ENCODE results near the gene ZNF423.

ZNF423 gene

DNA sequence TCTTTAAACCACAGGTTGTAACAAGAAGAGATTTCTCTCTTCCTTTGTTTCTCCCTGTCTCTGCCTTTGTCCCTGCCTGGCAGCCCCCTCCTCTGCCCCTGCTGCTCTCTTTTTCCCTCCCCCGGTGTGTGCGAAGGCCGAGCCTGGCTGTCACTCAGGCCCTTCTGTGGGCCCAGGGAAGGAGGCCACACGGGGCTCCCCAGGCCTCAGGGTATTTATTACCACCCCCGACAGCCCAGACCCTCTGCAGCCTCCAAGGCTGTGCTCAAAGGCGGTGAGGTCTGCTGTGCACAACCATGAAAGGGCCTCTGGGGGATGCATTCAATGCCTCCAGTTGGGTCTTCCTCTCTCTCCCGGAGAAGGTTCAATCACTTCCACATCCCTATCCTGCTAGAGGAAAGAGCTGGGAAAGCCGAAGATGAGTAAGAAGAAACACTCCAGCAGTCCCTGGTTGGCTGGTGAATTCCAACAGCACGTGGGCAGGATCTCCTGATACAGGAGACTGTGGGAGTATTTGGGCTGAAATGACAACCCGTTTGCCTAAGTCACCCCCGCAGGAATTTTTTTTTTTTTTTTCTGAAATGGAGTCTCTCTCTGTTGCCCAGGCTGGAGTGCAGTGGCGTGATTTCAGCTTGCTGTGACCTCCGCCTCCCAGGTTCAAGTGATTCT lies 34.2 kb downstream of the ZNF423 start:
- DNase-seq, result no peak

DNA sequence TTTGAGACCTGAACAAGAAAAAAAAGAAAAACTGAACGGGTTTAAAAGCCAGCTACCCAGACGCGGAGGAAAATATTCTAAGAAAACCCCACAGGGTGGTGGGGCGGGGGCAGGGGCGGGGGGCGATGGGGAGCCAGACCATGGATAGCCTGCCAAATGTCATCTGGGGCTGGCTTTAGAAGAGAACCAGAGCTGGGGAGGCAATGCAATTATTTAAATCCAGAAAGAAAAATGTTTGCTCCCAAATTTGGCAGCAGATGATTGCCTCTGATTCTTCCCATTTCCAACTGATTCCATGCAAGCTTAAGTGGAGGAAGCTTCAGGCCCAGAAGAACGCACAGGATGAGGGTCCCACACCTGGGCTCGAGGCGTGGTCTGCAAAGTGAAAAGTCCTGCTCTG lies 34.8 kb downstream of the ZNF423 start:
- DNase-seq, result no peak

DNA sequence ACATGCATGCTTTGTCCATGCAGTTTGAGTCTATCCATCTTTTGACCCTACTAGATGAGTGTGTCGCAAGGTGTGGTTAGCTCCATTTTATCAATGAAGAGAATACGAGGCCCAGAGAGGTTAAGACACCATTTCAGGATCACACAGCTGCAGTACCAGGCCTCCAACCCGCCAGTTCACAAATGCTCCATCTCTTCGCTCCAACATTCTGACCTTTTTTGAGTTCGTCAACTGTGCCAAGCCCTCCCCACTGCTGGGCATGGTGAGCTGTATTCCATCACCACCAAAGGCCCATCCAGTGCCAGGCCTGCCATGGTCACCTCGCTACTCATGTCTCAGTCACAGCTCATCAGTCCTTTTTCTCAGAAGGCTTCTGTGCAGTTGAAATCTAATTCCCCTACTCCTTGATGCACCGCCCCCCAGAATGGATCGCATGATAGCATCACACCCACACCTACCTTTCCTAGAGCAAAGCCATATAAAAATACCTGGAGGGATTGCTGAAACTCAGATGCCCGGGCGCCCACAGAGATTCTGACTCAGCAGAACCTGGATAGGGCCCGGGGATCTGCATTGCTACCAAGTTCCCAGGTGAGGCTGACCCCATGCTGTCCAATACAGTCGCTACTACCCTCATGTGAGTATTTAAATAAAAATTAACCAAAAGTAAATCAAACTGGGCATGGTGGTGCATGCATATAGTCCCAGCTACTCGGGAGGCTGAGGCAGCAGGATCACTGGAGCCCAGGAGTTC lies 38.0 kb downstream of the ZNF423 start:
- no peak for DNase-seq

DNA sequence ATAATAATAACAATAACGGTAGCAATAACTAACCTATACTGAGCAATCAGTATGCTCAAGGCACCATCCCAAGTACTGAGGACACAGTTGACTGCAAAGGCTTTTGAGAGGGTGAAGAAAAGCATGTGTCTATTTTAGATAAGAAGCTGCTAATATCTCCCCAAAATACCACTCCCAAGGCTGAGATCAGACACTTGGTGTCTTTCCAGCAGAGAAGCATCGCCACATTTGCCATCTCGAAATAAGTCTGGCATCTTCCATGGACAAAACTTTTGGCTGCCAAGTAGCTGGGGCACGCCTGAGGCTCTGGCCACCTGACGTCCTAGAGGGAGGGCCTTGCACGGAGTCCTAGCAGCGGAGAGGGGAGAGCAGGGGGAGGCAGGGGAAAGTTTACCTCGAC lies 39.0 kb downstream of the ZNF423 start:
- DNase-seq, result no peak

DNA sequence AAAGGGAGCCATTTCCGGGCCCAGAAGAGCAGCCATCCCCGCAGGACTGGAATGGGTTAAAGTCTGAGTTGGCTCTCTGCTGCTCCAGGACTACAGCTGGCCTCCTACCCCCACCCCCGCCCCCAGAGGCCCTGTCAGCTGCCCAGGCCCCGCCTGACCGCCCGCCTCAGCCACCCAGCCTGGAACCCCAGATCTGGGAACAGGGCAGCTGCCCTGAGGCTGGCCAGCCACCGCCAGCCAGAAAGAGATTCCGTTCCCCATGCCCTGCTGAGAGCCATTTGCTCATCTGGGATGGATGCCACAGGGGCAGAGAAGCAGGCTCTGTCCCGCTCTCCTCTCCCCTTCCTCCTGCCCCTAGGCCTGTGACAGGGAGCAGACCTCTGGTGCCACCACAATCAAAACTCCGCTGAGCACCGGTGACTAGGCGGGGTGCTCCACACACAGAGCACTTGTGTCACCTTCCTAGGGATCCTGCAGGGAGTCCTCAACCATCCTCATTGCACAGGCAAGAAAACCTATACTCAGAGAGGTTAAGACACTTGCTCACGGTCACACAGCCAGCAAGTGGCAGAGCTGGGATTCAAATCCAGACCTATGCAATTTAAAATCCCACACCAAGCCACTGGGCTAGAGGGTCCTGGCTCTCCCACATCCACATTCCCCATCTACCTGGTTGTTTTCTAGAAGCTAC lies 44.1 kb downstream of the ZNF423 start:
- DNase-seq, result no peak

DNA sequence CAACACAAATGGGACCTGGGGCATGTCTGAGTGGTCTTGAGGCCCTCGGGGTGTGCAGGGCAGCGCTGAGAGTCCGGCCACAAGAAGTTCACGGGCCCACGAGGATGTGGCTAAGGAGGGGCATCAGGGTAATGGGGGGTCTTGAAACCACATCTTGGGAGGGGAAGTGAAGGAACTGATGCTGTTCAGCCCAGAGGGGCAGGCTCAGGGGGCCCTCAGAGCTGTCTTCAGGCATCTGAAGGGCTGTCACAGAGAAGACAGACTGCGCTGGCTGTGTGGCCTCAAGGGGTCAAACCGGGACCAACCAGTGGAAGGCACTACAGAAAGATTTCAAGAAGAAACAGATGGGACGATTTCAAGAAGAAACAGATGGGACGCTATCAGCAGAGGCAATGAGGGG lies 45.1 kb downstream of the ZNF423 start:
- DNase-seq, result no peak

DNA sequence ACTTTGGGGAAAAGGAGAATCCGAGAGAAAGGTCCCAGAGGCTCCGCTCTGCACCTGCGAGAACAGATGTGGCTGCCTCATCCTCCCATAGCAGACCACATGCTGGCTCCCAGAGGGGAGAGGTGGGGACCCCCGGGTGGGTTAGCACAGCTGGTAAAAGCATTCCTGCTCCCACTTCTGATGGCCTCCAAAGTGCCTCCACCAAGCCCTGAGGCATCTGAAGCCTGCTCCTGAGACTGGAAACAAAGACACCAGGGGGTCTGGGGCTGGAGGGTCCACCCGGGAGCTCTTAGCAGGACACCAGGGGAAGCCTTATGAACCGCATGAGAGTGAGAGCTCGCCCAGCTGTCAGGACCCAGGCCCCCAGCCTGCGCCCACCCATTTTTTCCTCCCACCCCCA lies 46.4 kb downstream of the ZNF423 start:
- DNase-seq, result no peak

DNA sequence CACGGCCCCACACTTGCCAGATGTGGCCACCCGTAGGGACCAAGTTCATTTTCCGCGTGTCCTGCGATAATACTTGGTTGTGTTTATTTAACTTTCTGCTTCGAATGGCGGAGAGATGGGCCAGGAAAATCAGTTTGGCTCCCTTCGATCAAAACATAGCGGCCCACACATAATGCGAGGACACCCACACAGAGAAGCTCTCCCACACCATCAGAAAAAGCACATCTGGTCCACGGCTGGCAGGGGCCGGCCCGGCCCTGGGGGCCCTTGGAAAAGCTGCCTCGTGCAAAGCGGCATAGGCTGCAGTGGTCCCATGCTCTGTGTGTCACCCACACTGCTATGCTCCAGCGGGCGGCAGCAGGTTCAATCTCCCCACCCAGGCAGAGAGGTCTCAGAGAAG lies 46.9 kb downstream of the ZNF423 start:
- no peak for DNase-seq

DNA sequence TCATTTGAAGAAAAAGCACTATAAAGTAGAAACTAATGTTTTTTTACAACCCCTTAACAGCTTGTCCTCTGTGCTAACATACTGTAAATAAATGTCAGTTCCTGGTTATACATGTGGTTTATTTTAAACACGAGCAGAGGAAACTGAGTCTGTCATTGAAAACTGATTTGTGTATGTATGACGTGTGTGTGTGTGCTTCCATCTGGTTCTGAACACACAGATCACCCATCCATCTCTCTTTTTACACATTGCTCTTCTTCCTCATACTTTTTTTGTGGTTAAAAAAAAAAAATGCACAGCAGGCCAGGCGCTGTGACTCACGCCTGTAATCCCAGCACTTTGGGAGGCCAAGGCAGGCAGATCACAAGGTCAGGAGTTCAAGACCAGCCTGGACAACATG lies 49.5 kb downstream of the ZNF423 start:
- no peak for DNase-seq

DNA sequence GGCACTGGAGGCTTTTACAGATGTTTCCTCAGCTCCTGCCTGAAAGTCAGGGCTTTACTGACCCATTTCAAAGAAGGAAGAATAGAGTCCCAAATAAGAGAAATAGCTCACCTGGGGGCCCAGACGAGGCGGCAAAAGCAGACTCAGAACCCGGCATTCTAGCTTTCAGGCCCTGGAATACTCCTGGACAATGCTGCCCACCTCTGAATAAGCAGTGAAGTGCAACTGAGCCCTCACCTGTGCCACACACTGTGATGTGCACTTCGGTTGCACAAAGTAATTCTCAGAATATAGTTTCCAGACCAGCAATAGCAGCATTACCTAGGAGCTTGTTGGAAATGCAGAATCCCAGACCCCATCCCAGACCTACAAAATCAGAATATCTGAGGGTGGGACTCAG lies 54.6 kb downstream of the ZNF423 start:
- DNase-seq, result no peak

DNA sequence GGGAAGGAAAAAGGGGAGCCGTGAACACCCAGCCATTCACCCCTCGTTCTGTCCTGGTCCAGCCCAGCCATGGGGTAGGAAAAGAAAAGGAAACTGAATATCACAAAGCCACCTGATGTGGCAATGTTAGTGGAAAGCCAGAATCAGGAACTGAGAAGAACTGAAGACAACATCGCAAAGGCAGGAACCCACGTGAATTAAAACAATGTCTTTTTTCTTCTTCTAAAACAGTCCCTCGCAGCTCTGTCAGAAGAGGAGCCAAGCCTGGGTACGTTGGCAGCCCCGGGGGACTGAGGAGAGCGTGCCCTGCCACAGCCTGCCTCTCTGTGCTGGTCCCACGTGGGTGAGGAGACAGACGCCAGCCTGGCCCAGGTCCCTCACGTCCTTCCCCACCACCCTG lies 55.0 kb downstream of the ZNF423 start:
- no peak for DNase-seq

DNA sequence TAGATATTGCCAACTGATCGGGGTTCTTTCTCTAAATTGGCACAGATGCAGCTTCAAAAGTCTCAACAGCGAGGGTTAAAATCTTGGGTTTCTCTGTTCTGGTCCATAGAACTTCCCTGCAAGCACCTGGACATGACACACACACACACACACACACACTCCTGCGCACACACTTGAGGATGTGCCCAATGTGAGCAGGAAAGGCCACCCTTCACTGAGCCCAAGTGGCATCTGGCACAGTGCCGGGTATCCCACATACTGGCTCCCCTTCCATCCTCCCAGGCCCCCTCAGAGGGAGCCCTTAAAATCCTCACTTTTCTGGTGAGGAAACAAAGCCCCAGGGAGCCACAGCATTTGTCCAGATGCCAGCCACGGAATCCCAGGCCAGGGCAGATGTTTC lies 55.5 kb downstream of the ZNF423 start:
- DNase-seq, result no peak

DNA sequence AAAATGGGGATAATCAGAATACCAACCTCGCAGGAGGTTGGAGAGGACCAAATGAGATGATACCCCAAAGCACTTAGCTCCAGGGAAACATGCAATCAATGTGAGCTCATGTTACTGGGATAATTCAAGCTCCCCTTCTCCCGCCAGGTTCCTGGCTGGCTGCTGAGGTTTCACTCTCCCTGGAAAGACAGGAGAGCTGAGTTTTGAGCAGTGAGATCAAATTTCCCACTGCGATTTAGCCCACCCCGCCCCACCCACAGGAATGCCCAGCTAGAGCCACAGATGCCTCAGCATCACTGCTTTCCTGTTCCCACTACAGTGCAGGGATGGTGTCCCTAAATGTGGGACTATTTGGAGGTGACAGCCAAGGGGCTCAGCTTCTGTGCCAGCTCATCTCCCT lies 56.7 kb downstream of the ZNF423 start:
- DNase-seq, result no peak

DNA sequence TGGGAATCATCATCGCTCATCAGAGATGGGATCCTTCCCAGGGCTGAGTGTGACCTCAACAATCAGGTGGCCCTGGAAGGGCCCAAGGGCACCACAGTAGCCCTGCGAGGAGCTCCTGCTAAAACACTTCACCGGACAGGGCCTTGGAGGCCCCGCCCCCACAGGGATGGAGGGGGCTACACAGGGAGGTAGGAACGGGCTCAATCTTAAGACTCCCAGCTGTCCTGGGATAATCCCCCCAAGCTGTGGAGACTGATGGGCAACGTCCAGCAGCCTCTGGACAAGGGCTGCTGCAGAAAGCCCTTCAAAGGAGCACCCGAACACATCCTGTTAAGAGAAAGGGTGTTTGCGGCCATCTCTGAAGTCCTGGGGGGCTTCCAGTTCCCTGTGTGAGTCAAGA lies 60.4 kb downstream of the ZNF423 start:
- DNase-seq, result no peak

DNA sequence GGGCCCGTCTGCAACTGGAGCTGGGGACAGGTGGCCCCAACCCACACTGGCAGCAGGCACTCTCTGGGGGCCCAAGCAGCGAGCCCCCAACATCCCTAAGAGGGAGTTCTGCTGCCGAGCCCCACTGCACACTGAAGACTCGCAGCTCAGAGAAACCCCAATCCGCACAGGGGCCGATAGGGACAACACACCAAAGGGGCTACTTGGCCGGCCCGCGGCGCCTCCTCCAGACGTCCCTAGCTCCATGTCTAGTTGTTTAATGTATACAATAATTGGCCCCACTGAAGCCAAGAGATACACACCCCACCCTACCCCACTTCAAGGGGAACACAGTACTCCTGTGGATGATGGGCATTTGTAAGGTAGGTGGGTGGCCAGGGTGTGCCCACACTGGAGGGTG lies 62.7 kb downstream of the ZNF423 start:
- no peak for DNase-seq

DNA sequence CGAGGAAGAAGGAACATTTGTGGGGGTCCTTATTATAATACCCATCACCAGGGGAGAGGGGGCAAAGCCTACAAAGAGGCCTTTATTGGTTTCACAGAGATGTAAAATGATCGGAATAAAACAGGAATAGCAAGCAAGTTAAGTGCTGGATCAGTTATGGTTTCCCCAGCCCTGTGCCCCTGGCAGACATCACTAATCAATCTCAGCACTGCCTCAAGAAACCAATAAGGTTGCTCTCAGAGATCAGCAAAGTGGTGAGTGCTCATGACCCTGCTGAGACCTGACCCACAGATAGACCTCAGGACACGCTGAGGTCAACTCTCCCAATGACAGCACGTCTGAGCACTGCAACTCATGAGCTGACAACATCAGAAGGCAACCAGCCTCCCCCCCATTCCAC lies 66.3 kb downstream of the ZNF423 start:
- DNase-seq, result no peak

DNA sequence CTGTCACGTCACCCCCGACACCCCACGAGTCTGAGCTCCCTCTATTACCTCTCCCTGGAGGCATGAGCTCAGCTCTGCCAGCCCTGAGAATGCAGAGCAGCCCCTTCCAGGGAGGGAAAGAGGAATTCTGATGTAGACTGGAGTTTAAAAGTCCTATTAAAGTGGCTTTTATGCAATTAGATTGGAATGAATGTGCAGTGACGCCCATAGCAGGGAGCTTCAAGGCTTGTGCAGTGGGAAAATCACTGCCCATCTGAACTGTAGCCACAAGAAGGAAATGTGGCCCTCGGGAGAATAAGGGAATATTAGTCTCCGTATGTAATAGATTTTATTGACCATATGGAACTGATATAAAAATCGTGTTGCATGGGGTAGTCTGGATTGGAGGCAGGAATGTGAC lies 66.9 kb downstream of the ZNF423 start:
- DNase-seq, result no peak

DNA sequence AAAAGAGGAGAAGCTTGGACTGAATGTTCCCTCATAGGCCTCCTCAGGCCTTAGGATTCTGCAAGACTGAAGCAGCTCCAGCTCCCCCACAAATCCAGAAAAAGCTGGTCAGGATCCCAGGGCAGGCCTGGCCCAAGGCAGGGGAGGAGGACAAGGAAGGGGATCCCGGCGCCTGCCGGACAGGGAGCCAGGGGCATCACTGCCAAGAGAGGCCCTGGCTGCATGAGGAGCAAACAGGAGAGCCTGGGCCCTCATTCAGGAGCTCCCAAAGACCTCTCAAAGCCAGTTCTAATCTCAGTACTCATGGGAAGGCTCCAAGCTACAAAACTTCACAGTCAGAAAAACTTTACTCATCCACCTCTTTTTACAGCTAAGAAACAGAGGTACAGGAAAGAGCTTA lies 67.3 kb downstream of the ZNF423 start:
- no peak for DNase-seq

DNA sequence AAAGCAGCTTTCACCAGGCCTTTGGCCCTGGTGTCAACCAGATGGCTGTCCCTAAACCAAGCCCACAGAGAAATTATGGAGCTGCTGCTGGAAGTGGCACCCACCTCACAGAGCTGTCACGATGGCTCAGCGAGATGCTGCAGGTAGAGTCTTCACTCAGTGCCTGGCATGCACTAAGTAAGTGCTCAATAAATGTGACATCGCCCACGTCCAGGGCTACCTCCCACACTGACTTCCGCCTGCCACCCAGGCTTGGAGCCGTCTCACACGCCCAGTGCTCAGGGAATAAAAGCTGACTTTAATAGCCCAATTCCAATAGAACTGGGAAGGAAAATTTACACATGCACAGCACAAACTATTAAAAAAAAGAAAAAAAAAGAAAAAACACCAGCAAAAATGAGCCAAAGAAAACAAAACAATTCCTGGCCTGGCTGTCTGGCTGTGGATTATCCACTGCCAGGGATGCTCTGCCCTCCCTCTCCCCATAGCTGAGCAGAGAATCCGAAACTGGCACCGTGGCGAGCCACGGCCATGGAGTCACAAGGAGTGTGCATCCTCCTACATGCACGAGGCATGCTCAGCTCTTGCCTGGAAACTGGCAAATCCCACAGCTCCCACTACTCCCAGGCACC lies 68.9 kb downstream of the ZNF423 start:
- no peak for DNase-seq

DNA sequence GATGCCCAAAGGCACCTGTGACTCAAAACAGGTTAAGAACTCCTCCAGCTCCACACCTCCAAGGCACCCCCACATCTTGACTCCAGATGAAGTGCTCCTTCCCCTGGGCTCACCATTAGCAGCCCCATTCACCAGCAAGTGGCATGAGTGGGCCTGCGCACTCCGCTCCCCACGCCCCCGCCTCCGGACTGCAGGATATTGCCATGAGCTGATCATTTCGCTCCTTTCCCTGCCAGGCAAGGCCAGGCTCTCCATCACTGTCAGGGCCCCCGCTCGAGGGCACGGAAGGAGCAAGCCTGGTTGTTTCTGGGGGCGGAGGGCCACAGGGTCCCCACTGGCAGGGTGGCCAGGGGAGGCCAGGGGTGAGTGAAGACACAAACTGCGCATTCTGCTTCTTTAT lies 69.9 kb downstream of the ZNF423 start:
- DNase-seq, result no peak

DNA sequence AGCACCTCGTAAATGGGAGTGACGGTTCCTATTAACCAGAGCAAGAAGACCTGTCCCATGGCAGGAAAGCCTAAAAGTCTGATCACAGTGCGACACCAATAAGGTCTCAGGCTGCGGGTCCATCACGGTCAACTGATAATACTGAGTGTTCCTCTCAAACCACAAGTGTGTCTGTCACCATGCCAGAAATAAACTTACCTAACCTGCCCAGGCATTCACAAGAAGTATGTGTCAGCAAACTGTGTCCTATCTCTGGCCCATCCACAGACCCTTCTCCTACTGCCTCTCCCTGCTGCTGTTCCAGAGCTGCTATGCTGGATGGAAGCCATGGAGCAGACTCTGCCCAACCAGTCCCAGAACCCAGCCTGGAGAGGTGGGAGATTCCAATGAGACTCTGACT lies 73.5 kb downstream of the ZNF423 start:
- DNase-seq, result no peak

DNA sequence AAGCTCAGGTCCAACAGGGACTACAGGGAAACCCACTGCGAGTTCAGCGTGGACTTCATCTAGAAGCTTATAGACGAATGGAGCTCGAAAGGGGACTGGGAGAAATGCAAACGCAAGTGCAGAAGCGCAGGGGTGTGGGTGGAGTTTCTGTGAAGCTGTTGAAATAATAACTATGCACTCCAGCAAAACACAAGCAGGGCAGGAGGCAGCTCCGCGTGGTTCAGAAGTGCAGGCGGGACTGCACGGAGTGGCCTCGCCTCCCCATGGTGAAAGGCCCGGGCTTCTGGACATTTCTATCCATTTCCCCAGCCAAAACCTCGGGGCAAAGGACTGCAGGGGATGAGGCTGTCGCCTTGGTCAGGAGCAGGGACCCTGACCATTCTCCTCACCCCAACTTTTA lies 74.5 kb downstream of the ZNF423 start:
- no peak for DNase-seq

DNA sequence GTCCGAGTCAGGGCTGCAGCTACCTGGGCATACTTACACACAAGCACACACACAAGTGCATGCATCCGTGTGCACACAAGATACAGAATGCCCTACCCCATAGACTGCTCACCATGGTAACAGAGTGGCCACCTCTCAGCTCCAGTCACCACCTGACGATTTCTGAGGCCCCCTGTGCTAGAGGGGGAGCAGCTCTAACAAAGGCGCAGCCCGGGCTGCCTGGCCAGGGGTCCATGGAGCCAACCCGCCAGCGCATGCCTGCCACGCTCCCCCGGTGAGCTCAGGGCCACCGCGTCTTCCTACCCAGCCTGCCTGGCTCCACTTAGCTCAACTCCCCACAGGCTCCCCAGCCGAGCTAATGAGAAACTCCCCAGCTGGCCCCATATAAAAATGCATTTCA lies 75.5 kb downstream of the ZNF423 start:
- no peak for DNase-seq

DNA sequence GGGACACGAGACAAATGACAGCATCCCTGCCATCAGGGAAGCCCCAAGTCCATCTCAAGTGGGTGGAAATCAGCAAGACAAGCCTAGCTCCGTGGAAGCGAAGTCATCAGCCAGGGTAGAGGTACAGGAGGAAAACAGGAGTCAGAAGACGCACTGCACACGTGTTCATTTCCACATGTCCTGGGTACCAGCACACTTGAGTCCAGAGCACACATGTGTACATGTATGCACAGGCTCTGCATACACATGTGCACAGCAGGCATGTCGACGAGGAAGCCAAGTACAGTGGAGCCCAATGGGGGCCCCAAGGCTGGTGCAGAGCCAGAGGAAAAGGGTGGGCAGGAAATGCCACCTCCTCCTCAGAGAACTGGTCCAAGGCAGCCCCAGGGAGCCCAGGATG lies 75.9 kb downstream of the ZNF423 start:
- no peak for DNase-seq

All from CD4-positive, alpha-beta T cell treated with Interleukin-15 for 1 hour (primary cell).